Neural cell (in vitro differentiated cells): ENCODE results near the gene TM2D3. TPM values are rescaled to one million over a fixed set of nuclear protein-coding genes. Genes with fewer than 3 reads are reported as not detected.

Experiments used
- H2AFZ ChIP-seq: fragments of 200-600, 300-800 bp; sonication (generic), shearing (Covaris generic); 2 replicates; pipeline ENCODE4 v1.6.0; 2014; ENCODE audit warnings: low read depth, mild to moderate bottlenecking, antibody characterized with exemption, low read length, moderate library complexity
- H3F3A ChIP-seq: fragments of 200-600 bp; shearing (Covaris generic); 2 replicates; pipeline ENCODE4 v1.6.1; 2016; ENCODE audit warnings: mild to moderate bottlenecking, moderate library complexity, mixed read lengths, antibody characterized with exemption, low read length; ENCODE audit not compliant: insufficient read depth, poor library complexity, severe bottlenecking
- H3K27ac ChIP-seq: fragments of 200-600, 300-800 bp; sonication (generic), shearing (Covaris generic); 2 replicates; pipeline ENCODE4 v1.5.1; 2014; ENCODE audit warnings: mild to moderate bottlenecking, low read length, moderate library complexity
- H3K27me3 ChIP-seq: fragments of 300-800, 200-600 bp; sonication (generic), shearing (Covaris generic); 2 replicates; pipeline ENCODE4 v1.6.0; 2014; ENCODE audit warnings: mild to moderate bottlenecking, low read depth, low read length, moderate library complexity; ENCODE audit not compliant: insufficient read depth
- H3K36me3 ChIP-seq: fragments of 300-800, 200-600 bp; sonication (generic), shearing (Covaris generic); 2 replicates; pipeline ENCODE4 v1.5.1; 2014; ENCODE audit warnings: mild to moderate bottlenecking, antibody characterized with exemption, low read length, moderate library complexity; ENCODE audit not compliant: insufficient read depth
- H3K4me2 ChIP-seq: fragments of 300-800, 200-600 bp; sonication (generic), shearing (Covaris generic); 2 replicates; pipeline ENCODE4 v1.6.0; 2014; ENCODE audit warnings: mild to moderate bottlenecking, low read length
- H3K4me3 ChIP-seq: fragments of 300-800, 200-600 bp; sonication (generic), shearing (Covaris generic); 2 replicates; pipeline ENCODE4 v1.5.1; 2014; ENCODE audit warnings: mild to moderate bottlenecking, low read length, moderate library complexity
- H3K79me2 ChIP-seq: fragments of 200-600 bp; shearing (Covaris generic); replicated peaks from 2 replicates; pipeline ENCODE4 v1.6.0; 2014; ENCODE audit warnings: mild to moderate bottlenecking, low read length, moderate library complexity; ENCODE audit not compliant: insufficient read depth
- H3K9ac ChIP-seq: fragments of 300-800, 200-600 bp; sonication (generic), shearing (Covaris generic); 2 replicates; pipeline ENCODE4 v1.6.1; 2016; ENCODE audit warnings: mild to moderate bottlenecking, low read length, mixed read lengths
- H3K9me2 ChIP-seq: fragments of 200-600 bp; shearing (Covaris generic); 2 replicates; pipeline ENCODE4 v1.6.1; 2016; ENCODE audit warnings: mild to moderate bottlenecking, low read length, mixed read lengths; ENCODE audit not compliant: insufficient read depth
- H3K9me3 ChIP-seq: fragments of 200-600, 300-800 bp; sonication (generic), shearing (Covaris generic); 2 replicates; pipeline ENCODE4 v1.6.1; 2016; ENCODE audit warnings: mild to moderate bottlenecking, mixed run types, low read length, moderate library complexity, mixed read lengths
- H4K20me1 ChIP-seq: fragments of 200-600 bp; shearing (Covaris generic); 2 replicates; pipeline ENCODE4 v1.6.1; 2016; ENCODE audit warnings: mild to moderate bottlenecking, mixed run types; ENCODE audit not compliant: insufficient read depth
- EP300 ChIP-seq: fragments of 450-650 bp; conservative IDR thresholded peaks from 2 replicates; pipeline ENCODE4 v1.6.1; 2014; ENCODE audit warnings: antibody characterized with exemption, mild to moderate bottlenecking, moderate library complexity; ENCODE audit not compliant: poor library complexity, severe bottlenecking
- EZH2 ChIP-seq: fragments of 200-600, 300-800 bp; shearing (Covaris generic), sonication (generic); IDR thresholded peaks from 2 replicates; pipeline ENCODE4 v1.6.1; 2014; ENCODE audit warnings: antibody characterized with exemption, low read length, borderline replicate concordance, mild to moderate bottlenecking; ENCODE audit not compliant: insufficient read depth, poor library complexity, severe bottlenecking
- MXI1 ChIP-seq: fragments of 450-650 bp; conservative IDR thresholded peaks from 2 replicates; pipeline ENCODE4 v1.6.1; 2014; ENCODE audit warnings: antibody characterized with exemption, mild to moderate bottlenecking; ENCODE audit not compliant: poor library complexity, severe bottlenecking
- POLR2AphosphoS5 ChIP-seq: IDR thresholded peaks from 2 replicates; pipeline ENCODE4 v1.6.1; 2012
- RAD21 ChIP-seq: fragments of 450-650 bp; conservative IDR thresholded peaks from 2 replicates; pipeline ENCODE4 v1.6.1; 2014; ENCODE audit warnings: antibody characterized with exemption, mild to moderate bottlenecking, moderate library complexity
- SMC3 ChIP-seq: fragments of 450-650 bp; conservative IDR thresholded peaks from 2 replicates; pipeline ENCODE4 v1.6.1; 2014; ENCODE audit warnings: antibody characterized with exemption, mild to moderate bottlenecking, moderate library complexity; ENCODE audit not compliant: poor library complexity
- TAF1 ChIP-seq: IDR thresholded peaks from 2 replicates; pipeline ENCODE4 v1.6.1; 2012; ENCODE audit warnings: low read depth
- polyA plus RNA-seq: library from polyadenylated mRNA; depleted of rRNA; stranded (reverse); fragments of >200 nt; gene quantifications from 2 replicates; pipeline ENCODE4 v1.2.3, GENCODE V29; 2014
- TF ChIP-seq, protein P1 (sequence below): IDR thresholded peaks from 2 replicates; pipeline ENCODE4 v1.6.1; 2012; ENCODE audit warnings: borderline replicate concordance
- TF ChIP-seq, protein P2 (sequence below): fragments of 450-650 bp; IDR thresholded peaks from 2 replicates; pipeline ENCODE4 v1.5.1; 2014; ENCODE audit warnings: antibody characterized with exemption, mild to moderate bottlenecking, moderate library complexity; ENCODE audit not compliant: poor library complexity, severe bottlenecking

The TM2D3 gene
- polyA plus RNA-seq, 1 donor from 2014 or later = 343 TPM

DNA sequence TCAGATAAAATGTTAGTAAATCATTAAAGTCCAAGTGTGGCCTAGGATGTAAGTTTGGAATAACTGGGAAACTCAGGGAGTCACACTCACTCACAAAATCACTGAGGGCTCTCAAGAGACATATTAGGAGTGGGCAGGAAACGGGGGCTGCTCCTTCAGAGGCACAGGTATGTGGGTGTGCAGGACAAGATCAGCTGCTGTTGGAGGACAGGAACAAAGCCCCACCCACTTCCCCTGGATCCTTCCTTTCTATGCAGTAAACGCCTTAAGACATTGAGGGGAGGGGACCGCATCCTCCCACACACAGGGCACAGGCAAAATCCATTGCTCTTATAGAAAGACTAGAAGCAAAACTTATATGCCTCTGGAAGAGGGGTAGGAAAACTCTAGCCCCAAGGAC lies 30.2 kb downstream of the TM2D3 start:
- H3K27me3 ChIP-seq = no peaks in the 10 kb centered on the region
- no peaks in the 10 kb centered on the region for H3K36me3 ChIP-seq
- H3K4me3 ChIP-seq = no peak overlapping the region
- no peak overlapping the region for H3K27ac ChIP-seq
- H3K4me2 ChIP-seq = no peak overlapping the region
- no peak overlapping the region for H2AFZ ChIP-seq
- no peaks in the 10 kb centered on the region for H3F3A ChIP-seq
- TF ChIP-seq RAD21 (no peak), SMC3 (no peak), TAF1 (no peak)
- TF ChIP-seq, protein P1, sequence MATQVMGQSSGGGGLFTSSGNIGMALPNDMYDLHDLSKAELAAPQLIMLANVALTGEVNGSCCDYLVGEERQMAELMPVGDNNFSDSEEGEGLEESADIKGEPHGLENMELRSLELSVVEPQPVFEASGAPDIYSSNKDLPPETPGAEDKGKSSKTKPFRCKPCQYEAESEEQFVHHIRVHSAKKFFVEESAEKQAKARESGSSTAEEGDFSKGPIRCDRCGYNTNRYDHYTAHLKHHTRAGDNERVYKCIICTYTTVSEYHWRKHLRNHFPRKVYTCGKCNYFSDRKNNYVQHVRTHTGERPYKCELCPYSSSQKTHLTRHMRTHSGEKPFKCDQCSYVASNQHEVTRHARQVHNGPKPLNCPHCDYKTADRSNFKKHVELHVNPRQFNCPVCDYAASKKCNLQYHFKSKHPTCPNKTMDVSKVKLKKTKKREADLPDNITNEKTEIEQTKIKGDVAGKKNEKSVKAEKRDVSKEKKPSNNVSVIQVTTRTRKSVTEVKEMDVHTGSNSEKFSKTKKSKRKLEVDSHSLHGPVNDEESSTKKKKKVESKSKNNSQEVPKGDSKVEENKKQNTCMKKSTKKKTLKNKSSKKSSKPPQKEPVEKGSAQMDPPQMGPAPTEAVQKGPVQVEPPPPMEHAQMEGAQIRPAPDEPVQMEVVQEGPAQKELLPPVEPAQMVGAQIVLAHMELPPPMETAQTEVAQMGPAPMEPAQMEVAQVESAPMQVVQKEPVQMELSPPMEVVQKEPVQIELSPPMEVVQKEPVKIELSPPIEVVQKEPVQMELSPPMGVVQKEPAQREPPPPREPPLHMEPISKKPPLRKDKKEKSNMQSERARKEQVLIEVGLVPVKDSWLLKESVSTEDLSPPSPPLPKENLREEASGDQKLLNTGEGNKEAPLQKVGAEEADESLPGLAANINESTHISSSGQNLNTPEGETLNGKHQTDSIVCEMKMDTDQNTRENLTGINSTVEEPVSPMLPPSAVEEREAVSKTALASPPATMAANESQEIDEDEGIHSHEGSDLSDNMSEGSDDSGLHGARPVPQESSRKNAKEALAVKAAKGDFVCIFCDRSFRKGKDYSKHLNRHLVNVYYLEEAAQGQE = no peak
- TF ChIP-seq, protein P2, sequence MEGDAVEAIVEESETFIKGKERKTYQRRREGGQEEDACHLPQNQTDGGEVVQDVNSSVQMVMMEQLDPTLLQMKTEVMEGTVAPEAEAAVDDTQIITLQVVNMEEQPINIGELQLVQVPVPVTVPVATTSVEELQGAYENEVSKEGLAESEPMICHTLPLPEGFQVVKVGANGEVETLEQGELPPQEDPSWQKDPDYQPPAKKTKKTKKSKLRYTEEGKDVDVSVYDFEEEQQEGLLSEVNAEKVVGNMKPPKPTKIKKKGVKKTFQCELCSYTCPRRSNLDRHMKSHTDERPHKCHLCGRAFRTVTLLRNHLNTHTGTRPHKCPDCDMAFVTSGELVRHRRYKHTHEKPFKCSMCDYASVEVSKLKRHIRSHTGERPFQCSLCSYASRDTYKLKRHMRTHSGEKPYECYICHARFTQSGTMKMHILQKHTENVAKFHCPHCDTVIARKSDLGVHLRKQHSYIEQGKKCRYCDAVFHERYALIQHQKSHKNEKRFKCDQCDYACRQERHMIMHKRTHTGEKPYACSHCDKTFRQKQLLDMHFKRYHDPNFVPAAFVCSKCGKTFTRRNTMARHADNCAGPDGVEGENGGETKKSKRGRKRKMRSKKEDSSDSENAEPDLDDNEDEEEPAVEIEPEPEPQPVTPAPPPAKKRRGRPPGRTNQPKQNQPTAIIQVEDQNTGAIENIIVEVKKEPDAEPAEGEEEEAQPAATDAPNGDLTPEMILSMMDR = no peak
- H3K79me2 ChIP-seq = no peaks in the 10 kb centered on the region
- H3K9me3 ChIP-seq = peaks cover 9% of the 10 kb centered on the region
- H3K9ac ChIP-seq = no peak overlapping the region
- no peaks in the 10 kb centered on the region for H4K20me1 ChIP-seq
- H3K9me2 ChIP-seq = no peaks in the 10 kb centered on the region

DNA sequence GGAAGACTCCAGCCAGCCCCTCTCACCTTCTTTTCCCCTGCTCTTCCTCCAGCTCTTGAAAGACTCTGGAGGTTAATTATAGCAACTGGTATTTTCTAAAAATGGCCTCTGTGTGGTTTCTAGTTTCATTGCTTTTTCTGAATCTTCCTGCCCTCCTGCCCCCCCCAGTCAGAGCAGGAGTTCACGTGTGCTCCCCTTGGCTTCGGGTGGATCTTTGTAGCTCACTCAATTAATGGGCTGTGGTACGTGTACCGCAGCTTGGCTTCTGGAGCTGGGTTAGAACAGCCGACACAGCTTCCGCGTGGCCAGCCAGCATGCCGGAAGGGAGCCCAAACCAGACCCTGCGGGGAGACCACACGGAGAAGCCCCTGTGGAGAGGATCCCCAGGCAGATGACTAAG lies 31.5 kb downstream of the TM2D3 start:
- no peaks in the 10 kb centered on the region for H3F3A ChIP-seq
- peaks cover 9% of the 10 kb centered on the region for H3K9me3 ChIP-seq
- no peak overlapping the region for H3K27ac ChIP-seq
- H4K20me1 ChIP-seq = no peaks in the 10 kb centered on the region
- H3K9ac ChIP-seq = no peak overlapping the region
- no peak overlapping the region for H3K4me2 ChIP-seq
- H3K79me2 ChIP-seq = no peaks in the 10 kb centered on the region
- H3K27me3 ChIP-seq = no peaks in the 10 kb centered on the region
- no peak overlapping the region for H2AFZ ChIP-seq
- H3K36me3 ChIP-seq = no peaks in the 10 kb centered on the region
- H3K4me3 ChIP-seq = no peak overlapping the region
- TF ChIP-seq RAD21 (no peak), TAF1 (no peak), POLR2AphosphoS5 (no peak), EZH2 (no peak), SMC3 (no peak), EP300 (no peak), MXI1 (no peak)
- TF ChIP-seq, protein P1 = no peak
- TF ChIP-seq, protein P2 = no peak
- H3K9me2 ChIP-seq = no peaks in the 10 kb centered on the region
